ENCODE data around the gene WNT3.

The WNT3 gene

DNA sequence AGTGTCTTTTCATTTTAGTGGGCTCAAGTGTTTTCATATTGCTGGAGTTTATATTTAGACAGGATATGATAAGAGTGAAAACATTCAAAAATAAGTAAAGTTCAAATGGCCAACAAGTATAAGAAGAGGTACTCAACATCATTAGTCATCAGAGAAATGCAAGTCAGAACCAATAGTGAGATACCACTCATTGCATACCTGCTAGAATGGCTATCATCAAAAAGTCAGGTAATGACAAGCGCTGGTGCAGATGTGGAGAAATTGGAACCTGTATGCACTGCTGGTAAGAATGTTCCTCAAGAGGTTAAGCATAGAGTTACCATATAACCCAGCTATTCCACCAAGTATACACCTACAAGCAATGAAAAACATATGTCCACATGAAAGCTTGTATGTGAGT is 87.8 kb downstream of the WNT3 start:
- DNase-seq (ENCODE audit: low read depth), result no peak

DNA sequence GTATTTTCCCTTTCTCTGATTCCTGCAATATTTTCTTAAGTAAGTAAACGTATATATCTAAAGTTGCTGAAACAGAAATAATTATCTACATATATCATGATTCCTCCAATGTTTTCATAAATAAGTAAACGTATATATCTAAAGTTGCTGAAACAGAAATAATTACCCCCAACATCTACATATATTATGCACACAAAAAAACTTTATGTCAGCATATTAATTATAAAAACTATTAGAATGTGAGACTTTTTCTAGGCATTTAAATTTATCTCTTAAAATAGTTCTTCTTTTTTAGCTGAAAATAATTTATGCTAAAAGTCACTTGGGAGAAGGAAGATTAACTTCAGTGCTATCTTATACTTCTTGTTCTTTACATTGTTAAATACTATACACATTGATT is 88.5 kb downstream of the WNT3 start:
- DNase-seq (ENCODE audit: low read depth), result no peak

DNA sequence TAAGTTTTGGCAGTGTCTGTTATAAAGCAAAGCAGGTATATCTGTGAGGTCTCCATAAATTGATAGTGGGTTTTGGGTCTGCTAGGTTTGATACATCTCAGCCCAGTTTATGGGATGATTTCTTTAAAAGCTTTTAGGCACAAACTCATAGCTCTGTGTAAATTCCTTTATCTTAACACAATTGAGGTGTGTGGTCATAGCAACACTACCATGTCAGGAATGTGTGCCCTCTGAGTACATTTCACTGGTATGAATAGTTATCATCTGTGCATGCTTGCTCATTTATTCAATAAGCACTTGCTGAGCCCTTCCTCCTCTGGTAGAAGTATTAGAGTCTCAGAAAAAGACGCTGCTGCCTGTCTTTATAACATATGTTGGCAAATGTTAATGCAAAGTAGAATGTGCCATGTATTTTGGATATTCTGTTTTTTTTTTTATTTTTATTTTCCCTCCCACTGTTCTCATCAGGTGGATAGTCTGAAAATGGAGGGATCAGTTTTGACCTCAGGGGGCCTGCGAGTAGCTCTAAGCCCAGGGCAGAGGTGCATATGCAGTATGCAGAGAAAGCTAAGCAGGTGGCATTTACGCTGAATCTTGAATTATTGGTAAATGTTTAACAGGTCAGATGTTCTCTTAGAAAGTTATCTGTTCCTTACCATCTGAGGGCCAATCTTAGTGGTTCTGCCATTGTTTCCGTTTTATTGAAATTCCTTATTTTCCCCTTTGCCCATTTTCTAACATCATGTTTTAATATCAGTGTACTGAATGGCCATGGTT is 90.7 kb downstream of the WNT3 start:
- no peak for DNase-seq (ENCODE audit: low read depth)

DNA sequence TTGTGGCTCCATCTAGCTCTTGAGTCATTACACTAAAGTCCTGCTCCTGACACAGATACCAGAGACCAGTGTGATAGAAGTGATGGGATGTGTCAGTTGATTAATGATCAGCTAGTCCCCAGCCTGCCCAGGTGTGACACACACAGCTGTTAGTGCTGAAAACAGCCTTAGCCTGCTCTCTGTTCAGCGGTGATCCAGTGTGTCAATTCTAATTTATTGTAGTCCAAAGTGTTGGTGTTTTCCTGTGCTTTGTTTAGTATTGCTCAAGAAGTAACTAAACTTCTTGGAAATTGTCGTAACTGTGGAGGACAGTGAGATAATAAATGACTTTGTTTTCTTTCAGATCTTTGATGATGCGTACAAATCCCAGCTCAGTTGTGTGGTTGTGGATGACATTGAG is 92.3 kb downstream of the WNT3 start:
- DNase-seq (ENCODE audit: low read depth), result no peak

DNA sequence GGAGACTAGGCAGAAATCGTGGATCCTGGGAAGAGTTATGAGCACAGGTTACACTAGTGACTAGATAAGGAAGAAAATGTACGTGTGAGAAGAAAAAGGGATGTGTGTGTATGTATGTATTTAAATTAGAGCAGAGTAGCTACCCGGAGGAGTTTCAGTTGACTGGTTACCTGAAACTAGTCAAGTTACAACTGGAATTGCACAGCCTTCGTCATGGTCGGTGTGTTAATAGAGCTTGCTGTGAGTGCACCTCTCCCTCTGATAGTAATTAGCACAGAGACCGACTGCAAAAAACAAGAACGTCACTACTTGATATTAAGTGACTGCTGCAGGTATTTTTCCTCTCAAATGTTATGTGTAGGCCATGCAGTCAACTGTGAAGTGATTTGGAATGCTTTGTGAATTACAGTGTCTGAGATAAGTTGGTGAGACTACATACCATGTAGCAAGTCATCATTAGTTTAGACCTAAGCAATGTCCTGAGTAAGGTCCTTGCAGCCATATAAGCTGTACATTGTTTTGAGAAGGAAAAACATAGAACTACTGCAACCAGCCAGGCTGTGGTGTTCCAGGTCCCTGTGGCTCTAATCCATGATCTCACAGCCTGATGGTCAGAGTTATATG is 95.7 kb downstream of the WNT3 start:
- DNase-seq (ENCODE audit: low read depth), result no peak

DNA sequence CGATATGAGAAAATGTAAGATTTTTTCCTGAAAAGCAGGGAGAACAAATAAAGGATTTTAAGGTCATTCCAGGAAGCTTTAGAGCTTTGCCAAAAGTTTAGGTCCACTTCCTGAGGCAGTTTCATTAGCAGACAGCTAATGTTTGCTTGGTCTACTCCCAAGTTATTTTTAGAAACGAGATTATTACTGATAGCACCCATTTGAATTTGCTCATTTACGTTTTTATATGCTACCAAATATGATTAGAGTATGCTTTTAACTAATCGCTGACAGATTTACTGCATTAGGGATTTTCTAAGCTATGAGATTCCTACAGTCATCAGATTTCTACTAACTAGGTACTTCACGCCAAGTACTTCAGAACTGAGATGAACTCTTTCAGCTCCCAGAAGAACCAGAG is 98.1 kb downstream of the WNT3 start:
- DNase-seq (ENCODE audit: low read depth), result no peak

DNA sequence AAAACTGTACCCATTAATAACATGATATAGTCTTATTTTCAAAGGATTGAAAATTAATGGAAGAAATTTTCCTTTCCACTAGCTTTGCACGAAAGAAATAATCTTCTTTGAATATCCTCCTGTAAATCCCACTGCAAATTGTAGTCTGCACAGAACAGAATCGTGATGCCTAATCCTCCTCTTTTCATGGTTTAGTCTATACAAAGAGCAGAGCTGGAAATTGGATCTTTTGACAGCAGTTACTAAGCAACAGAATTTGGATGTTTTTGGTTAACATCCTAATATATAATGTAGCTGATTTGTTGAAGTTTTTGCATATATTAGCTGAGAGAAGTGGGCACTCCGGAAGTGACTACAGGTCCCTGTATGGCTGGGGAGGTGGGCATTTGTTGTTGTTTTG is 98.6 kb downstream of the WNT3 start:
- DNase-seq (ENCODE audit: low read depth), result no peak

DNA sequence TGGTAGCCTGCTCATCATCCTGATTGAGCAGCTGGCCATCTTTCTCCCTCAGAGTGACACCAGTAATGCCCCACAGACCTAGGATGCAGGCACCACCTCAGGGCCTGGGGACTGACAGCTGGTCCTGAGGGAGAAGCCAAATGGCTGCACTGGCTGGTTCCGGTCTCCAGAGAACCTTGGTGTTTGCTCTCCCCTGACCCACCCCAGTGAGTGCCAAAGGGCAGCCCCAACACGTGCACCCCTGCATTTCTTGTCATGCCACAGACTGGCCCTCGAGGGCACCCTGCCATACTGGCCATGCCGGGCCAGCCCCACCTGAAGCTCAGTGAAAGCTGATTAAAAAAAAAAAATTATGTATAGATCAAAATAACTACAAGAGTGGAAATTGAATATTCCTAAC is 100.5 kb downstream of the WNT3 start:
- no peak for DNase-seq (ENCODE audit: low read depth)
